Measurements from ENCODE around the gene DPT. TPM values are rescaled to one million over a fixed set of nuclear protein-coding genes. Genes with fewer than 3 reads are reported as not detected.

DPT gene
- total and polyA plus RNA-seq, 2 donors (not counting 3 experiments of a cell fraction or from before 2014, with no cell fraction given) = not detected

DNA sequence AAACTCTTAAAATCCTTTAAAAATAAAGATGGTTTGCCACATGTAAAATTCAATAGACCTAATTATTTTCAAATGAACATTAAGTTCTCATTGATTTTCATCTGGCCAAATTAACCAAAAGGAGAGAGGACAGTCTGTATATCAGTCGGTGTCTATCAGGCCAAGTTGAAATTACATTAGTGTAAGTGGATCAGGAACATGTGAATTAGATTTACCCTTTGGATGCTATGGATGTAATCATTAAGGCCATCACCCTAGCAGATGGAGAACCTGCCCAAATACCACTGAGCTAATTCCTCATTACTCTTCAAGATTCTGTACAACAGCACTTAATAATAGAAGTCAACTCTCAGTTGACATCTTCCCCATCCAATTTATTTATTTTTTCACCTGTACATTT lies 29.5 kb upstream of the DPT start:
- H3K36me3 ChIP-seq (ENCODE audit: control insufficient read depth in 2 of 2, extremely low read depth in 1 of 2, insufficient read depth in 2 of 2, low read length in 2 of 2) = no peaks in the 10 kb centered on the region
- CTCF ChIA-PET = no interaction called here
- no TSS peak for BruUV-seq (replicated peaks)
- no peaks in the 10 kb centered on the region for H3K4me1 ChIP-seq (ENCODE audit: control insufficient read depth, extremely low read depth, insufficient read depth, low read length)
- FAIRE-seq (no peak), DNase-seq (ENCODE audit: low read depth, low spot score) (no peak)
- H3K4me2 ChIP-seq (ENCODE audit: insufficient read depth, low read length) = no peak overlapping the region
- no peaks in the 10 kb centered on the region for H3K79me2 ChIP-seq (ENCODE audit: control insufficient read depth, insufficient read depth, low read length)
- POLR2A ChIA-PET = no interaction called here
- H3K9me1 ChIP-seq (replicated peaks; ENCODE audit: control insufficient read depth, extremely low read depth, insufficient read depth, low read length) = no peaks in the 10 kb centered on the region
- TF ChIP-seq EZH2 (IDR thresholded peaks at IDR 0.05; ENCODE audit: borderline replicate concordance, low read depth, low read length, severe bottlenecking) = no peak
- no peak for TF ChIP-seq FOS (IDR thresholded peaks at IDR 0.05; ENCODE audit: borderline replicate concordance, insufficient read depth, low read length)
- TF ChIP-seq, protein P1, sequence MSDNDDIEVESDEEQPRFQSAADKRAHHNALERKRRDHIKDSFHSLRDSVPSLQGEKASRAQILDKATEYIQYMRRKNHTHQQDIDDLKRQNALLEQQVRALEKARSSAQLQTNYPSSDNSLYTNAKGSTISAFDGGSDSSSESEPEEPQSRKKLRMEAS (IDR thresholded peaks at IDR 0.05; ENCODE audit: insufficient read depth, insufficient read length) = no peak
- TF ChIP-seq POLR2A (IDR thresholded peaks at IDR 0.05; ENCODE audit: low read depth, low read length) = no peak
- TF ChIP-seq MYC (IDR thresholded peaks at IDR 0.05; ENCODE audit: low read depth, low read length) = no peak
- TF ChIP-seq POLR2AphosphoS5 (IDR thresholded peaks at IDR 0.05; ENCODE audit: insufficient read depth, low read depth, low read length) = no peak
- no peak overlapping the region for H3K4me3 ChIP-seq (replicated peaks in 1 of 3; ENCODE audit: insufficient read depth in 1 of 3, low read depth in 1 of 3, low read length in 3 of 3)
- H2AFZ ChIP-seq (ENCODE audit: low read depth, low read length) = no peak overlapping the region
- H4K20me1 ChIP-seq (replicated peaks; ENCODE audit: control insufficient read depth, extremely low read depth, insufficient read depth, low read length) = no peaks in the 10 kb centered on the region
- H3K9me3 ChIP-seq (replicated peaks; ENCODE audit: control insufficient read depth, insufficient read depth, low read length) = no peaks in the 10 kb centered on the region
- H3K27me3 ChIP-seq (ENCODE audit: control insufficient read depth in 2 of 2, insufficient read depth in 2 of 2, low read length in 2 of 2) = no peaks in the 10 kb centered on the region
- intact Hi-C loops (cut with micrococcal nuclease) = no loop called here
- H3K9ac ChIP-seq (replicated peaks; ENCODE audit: extremely low read depth, insufficient read depth, low read length) = no peak overlapping the region
- no peak overlapping the region for H3K27ac ChIP-seq (ENCODE audit: insufficient read depth, low read depth, low read length)
- dilution Hi-C loops (cut with MboI; ENCODE audit: extremely low pct_ligation_motif_present, low sequenced_read_pairs) = no loop called here

DNA sequence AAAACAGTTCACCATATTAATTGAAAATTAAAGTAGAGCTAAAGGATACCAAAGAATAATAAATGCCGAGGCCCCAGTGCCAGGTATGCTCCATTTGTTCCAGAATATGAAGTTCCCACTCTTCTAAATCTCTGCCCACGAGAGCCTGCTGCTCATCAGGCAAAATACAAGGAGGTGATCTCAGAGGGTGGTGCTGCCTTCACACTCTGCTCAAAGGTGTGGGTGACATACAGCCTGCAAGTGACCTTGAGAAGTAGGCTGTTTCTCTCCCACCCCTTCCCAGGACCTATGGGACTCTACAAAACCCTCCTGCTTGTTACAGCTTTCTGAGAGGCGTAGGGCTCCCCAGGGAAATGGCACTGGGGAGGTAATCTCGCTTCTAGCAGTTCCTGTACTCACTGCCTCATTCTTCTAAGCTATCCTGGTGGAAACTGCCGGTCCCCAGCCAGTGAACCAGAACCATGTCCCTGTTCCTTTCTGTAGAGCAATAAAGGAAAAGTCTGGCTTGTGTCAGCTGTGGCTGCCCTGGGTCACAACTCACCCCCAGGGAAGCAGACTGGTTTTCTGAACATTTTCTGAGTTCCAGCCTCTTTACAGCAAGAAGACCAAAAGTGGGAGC lies 26.9 kb upstream of the DPT start:
- BruUV-seq (replicated peaks) = no TSS peak
- Histone ChIP-seq H3K9me3 (replicated peaks; ENCODE audit: control insufficient read depth, insufficient read depth, low read length) (no peaks in the 10 kb centered on the region), H3K4me2 (ENCODE audit: insufficient read depth, low read length) (no peak overlapping the region), H3K9ac (replicated peaks; ENCODE audit: extremely low read depth, insufficient read depth, low read length) (no peak overlapping the region), H2AFZ (ENCODE audit: low read depth, low read length) (no peak overlapping the region), H4K20me1 (replicated peaks; ENCODE audit: control insufficient read depth, extremely low read depth, insufficient read depth, low read length) (no peaks in the 10 kb centered on the region), H3K36me3 (ENCODE audit: control insufficient read depth in 2 of 2, extremely low read depth in 1 of 2, insufficient read depth in 2 of 2, low read length in 2 of 2) (no peaks in the 10 kb centered on the region), H3K4me1 (ENCODE audit: control insufficient read depth, extremely low read depth, insufficient read depth, low read length) (no peaks in the 10 kb centered on the region), H3K27me3 (ENCODE audit: control insufficient read depth in 2 of 2, insufficient read depth in 2 of 2, low read length in 2 of 2) (no peaks in the 10 kb centered on the region), H3K79me2 (ENCODE audit: control insufficient read depth, insufficient read depth, low read length) (no peaks in the 10 kb centered on the region), H3K27ac (ENCODE audit: insufficient read depth, low read depth, low read length) (no peak overlapping the region), H3K4me3 (replicated peaks in 1 of 3; ENCODE audit: insufficient read depth in 1 of 3, low read depth in 1 of 3, low read length in 3 of 3) (no peak overlapping the region), H3K9me1 (replicated peaks; ENCODE audit: control insufficient read depth, extremely low read depth, insufficient read depth, low read length) (no peaks in the 10 kb centered on the region)
- dilution Hi-C loops (cut with MboI; ENCODE audit: extremely low pct_ligation_motif_present, low sequenced_read_pairs) (no loop called here), intact Hi-C loops (cut with micrococcal nuclease) (no loop called here)
- TF ChIP-seq POLR2A (IDR thresholded peaks at IDR 0.05; ENCODE audit: low read depth, low read length) (no peak), MYC (IDR thresholded peaks at IDR 0.05; ENCODE audit: low read depth, low read length) (no peak), FOS (IDR thresholded peaks at IDR 0.05; ENCODE audit: borderline replicate concordance, insufficient read depth, low read length) (no peak), EZH2 (IDR thresholded peaks at IDR 0.05; ENCODE audit: borderline replicate concordance, low read depth, low read length, severe bottlenecking) (no peak), POLR2AphosphoS5 (IDR thresholded peaks at IDR 0.05; ENCODE audit: insufficient read depth, low read depth, low read length) (no peak), JUN (IDR thresholded peaks at IDR 0.05; ENCODE audit: borderline replicate concordance, insufficient read depth, insufficient read length, low read depth) (no peak), GATA2 (IDR thresholded peaks at IDR 0.05; ENCODE audit: insufficient read depth, insufficient read length, low read depth, low read length) (no peak)
- TF ChIP-seq, protein P1 (IDR thresholded peaks at IDR 0.05; ENCODE audit: insufficient read depth, insufficient read length) = no peak
- TF ChIP-seq, protein P2, sequence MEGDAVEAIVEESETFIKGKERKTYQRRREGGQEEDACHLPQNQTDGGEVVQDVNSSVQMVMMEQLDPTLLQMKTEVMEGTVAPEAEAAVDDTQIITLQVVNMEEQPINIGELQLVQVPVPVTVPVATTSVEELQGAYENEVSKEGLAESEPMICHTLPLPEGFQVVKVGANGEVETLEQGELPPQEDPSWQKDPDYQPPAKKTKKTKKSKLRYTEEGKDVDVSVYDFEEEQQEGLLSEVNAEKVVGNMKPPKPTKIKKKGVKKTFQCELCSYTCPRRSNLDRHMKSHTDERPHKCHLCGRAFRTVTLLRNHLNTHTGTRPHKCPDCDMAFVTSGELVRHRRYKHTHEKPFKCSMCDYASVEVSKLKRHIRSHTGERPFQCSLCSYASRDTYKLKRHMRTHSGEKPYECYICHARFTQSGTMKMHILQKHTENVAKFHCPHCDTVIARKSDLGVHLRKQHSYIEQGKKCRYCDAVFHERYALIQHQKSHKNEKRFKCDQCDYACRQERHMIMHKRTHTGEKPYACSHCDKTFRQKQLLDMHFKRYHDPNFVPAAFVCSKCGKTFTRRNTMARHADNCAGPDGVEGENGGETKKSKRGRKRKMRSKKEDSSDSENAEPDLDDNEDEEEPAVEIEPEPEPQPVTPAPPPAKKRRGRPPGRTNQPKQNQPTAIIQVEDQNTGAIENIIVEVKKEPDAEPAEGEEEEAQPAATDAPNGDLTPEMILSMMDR (IDR thresholded peaks at IDR 0.05; ENCODE audit: extremely low read depth in 1 of 2, insufficient read depth in 1 of 2, low read depth in 1 of 2, low read length in 2 of 2) = no peak
- ChIA-PET POLR2A (no interaction called here), CTCF (no interaction called here)
- DNase-seq (ENCODE audit: low read depth, low spot score) (no peak), FAIRE-seq (no peak)
